IMR-90 (cell line): Measurements from ENCODE around the gene BMP2K. TPM values are rescaled to one million over a fixed set of nuclear protein-coding genes. Genes with fewer than 3 reads are reported as not detected.

ENCODE experiments used
- ATAC-seq: fragments of 200-7000 bp; cut with Tn5 transposase; 2 replicates; pipeline ENCODE4 v1.9.1; 2020; ENCODE audit warnings: low read depth, mild to moderate bottlenecking, moderate library complexity
- BruUV-seq: library from RNA; stranded (reverse); fragments of 400-500 nt; replicated peaks from 2 replicates; lab custom pipeline; 2021; lab: Mats Ljungman, UMichigan
- CTCF ChIA-PET: fragments of 300-600 bp; formaldehyde crosslinking; extraction: SDS; loops from one replicate; lab custom pipeline; 2021; ENCODE audit warnings: antibody characterized with exemption; lab: Yijun Ruan, JAX
- POLR2A ChIA-PET: fragments of 300-600 bp; sonication (Branson Sonifier 250); formaldehyde crosslinking; loops from one replicate; lab custom pipeline; 2022; ENCODE audit warnings: antibody characterized with exemption; ENCODE audit not compliant: unreplicated experiment; lab: Charles Lee
- DNase-seq: peaks from one replicate; pipeline ENCODE4 v3.0.0; 2013
- H2AFZ ChIP-seq: replicated peaks from 2 replicates; pipeline ENCODE3; 2013; ENCODE audit warnings: low read length, mild to moderate bottlenecking; ENCODE audit not compliant: poor library complexity
- H2AK5ac ChIP-seq: 2 replicates; pipeline ENCODE4 v1.6.1; 2013; ENCODE audit warnings: low read depth, low read length, inconsistent platforms
- H2AK9ac ChIP-seq: replicated peaks from 2 replicates; pipeline ENCODE3; 2013; ENCODE audit warnings: mild to moderate bottlenecking, low read depth, low read length, moderate library complexity; ENCODE audit not compliant: poor library complexity
- H2BK120ac ChIP-seq: 2 replicates; pipeline ENCODE4 v1.6.1; 2013; ENCODE audit warnings: low read depth, low read length, inconsistent platforms
- H2BK15ac ChIP-seq: 3 replicates; pipeline ENCODE4 v1.6.1; 2013; ENCODE audit warnings: low read depth, low read length, inconsistent platforms
- H2BK20ac ChIP-seq: 2 replicates; pipeline ENCODE4 v1.6.1; 2013; ENCODE audit warnings: low read depth, mild to moderate bottlenecking, inconsistent platforms, low read length, moderate library complexity
- H2BK5ac ChIP-seq: 2 replicates; pipeline ENCODE4 v1.6.1; 2013; ENCODE audit warnings: mild to moderate bottlenecking, low read depth, low read length, inconsistent platforms; ENCODE audit not compliant: poor library complexity, severe bottlenecking
- H3K14ac ChIP-seq: replicated peaks from 2 replicates; pipeline ENCODE4 v1.6.1; 2013; ENCODE audit warnings: low read depth, low read length, inconsistent platforms
- H3K18ac ChIP-seq: 2 replicates; pipeline ENCODE4 v1.6.1; 2013; ENCODE audit warnings: low read depth, low read length, control low read depth
- H3K23ac ChIP-seq: 2 replicates; pipeline ENCODE4 v1.6.1; 2013; ENCODE audit warnings: low read depth, low read length, inconsistent platforms
- H3K27ac ChIP-seq: 2 replicates; pipeline ENCODE4 v1.5.1; 2013; ENCODE audit warnings: mild to moderate bottlenecking, control low read depth, low read length; ENCODE audit not compliant: insufficient read depth
- H3K27me3 ChIP-seq: 2 replicates; pipeline ENCODE4 v1.6.1; 2013; ENCODE audit warnings: low read length; ENCODE audit not compliant: control insufficient read depth, insufficient read depth
- H3K36me3 ChIP-seq: 2 replicates; pipeline ENCODE4 v1.6.1; 2013; ENCODE audit warnings: low read length, mixed read lengths; ENCODE audit not compliant: control insufficient read depth, insufficient read depth
- H3K4ac ChIP-seq: 2 replicates; pipeline ENCODE4 v1.6.1; 2013; ENCODE audit warnings: low read depth, low read length, inconsistent platforms
- H3K4me1 ChIP-seq: 2 replicates; pipeline ENCODE4 v1.6.1; 2013; ENCODE audit warnings: low read length, mixed read lengths; ENCODE audit not compliant: control insufficient read depth, insufficient read depth
- H3K4me2 ChIP-seq: 2 replicates; pipeline ENCODE4 v1.6.1; 2013; ENCODE audit warnings: low read depth, mild to moderate bottlenecking, control low read depth, low read length, moderate library complexity
- H3K4me3 ChIP-seq: 2 replicates; pipeline ENCODE4 v1.5.1; 2013; ENCODE audit warnings: low read depth, mild to moderate bottlenecking, control low read depth, low read length, moderate library complexity; ENCODE audit not compliant: insufficient read depth
- H3K56ac ChIP-seq: 2 replicates; pipeline ENCODE4 v1.6.1; 2013; ENCODE audit warnings: low read length, inconsistent platforms; ENCODE audit not compliant: insufficient read depth; ENCODE audit errors: extremely low read depth
- H3K79me1 ChIP-seq, 2 experiments: 2 replicates each; pipeline ENCODE4 v1.6.1; 2013; ENCODE audit warnings: low read length in 2 of 2, inconsistent platforms in 1 of 2, low read depth in 1 of 2
- H3K9ac ChIP-seq: 2 replicates; pipeline ENCODE4 v1.6.1; 2013; ENCODE audit warnings: low read depth, low read length, control low read depth
- H3K9me1 ChIP-seq: 2 replicates; pipeline ENCODE4 v1.6.1; 2013; ENCODE audit warnings: low read length, inconsistent platforms; ENCODE audit not compliant: insufficient read depth
- H3K9me3 ChIP-seq: 2 replicates; pipeline ENCODE4 v1.6.1; 2013; ENCODE audit warnings: low read length; ENCODE audit not compliant: control insufficient read depth, insufficient read depth
- H4K20me1 ChIP-seq: 2 replicates; pipeline ENCODE4 v1.6.1; 2013; ENCODE audit warnings: low read length, inconsistent platforms; ENCODE audit not compliant: insufficient read depth
- H4K5ac ChIP-seq: 2 replicates; pipeline ENCODE4 v1.6.1; 2013; ENCODE audit warnings: mild to moderate bottlenecking, low read depth, low read length, control low read depth
- H4K8ac ChIP-seq, 2 experiments: 2 replicates each; pipeline ENCODE4 v1.6.1; 2013; ENCODE audit warnings: low read depth in 2 of 2, low read length in 2 of 2, control low read depth in 1 of 2, inconsistent platforms in 1 of 2
- H4K91ac ChIP-seq: 2 replicates; pipeline ENCODE4 v1.6.1; 2013; ENCODE audit warnings: low read depth, low read length, inconsistent platforms; ENCODE audit not compliant: insufficient read depth
- BHLHE40 ChIP-seq: fragments of 150-350 bp; IDR thresholded peaks from 2 replicates; pipeline ENCODE4 v1.6.1; 2016; ENCODE audit warnings: mild to moderate bottlenecking, low read depth, low read length
- CHD1 ChIP-seq: IDR thresholded peaks from 2 replicates; pipeline ENCODE4 v1.6.1; 2012; ENCODE audit warnings: low read depth, low read length, improper control_type of control experiment
- MAFK ChIP-seq: IDR thresholded peaks from 2 replicates; pipeline ENCODE4 v1.6.1; 2012; ENCODE audit warnings: low read depth, low read length, improper control_type of control experiment
- NFE2L2 ChIP-seq: fragments of 150-350 bp; IDR thresholded peaks from 2 replicates; pipeline ENCODE4 v1.6.1; 2016; ENCODE audit warnings: low read depth, mild to moderate bottlenecking, low read length
- WGBS, 2 experiments: methylation state at CpG; one replicate each; pipeline versions ENCODE4 v1.1.5 to v1.1.7; 2013; ENCODE audit warnings: missing lambda C conversion rate in 2 of 2; ENCODE audit not compliant: insufficient read length in 1 of 2; ENCODE audit errors: extremely low coverage in 2 of 2; 5-methylcytosine and 5-hydroxymethylcytosine counted together
- dilution Hi-C: fragments of 300-500 bp; cut with HindIII; formaldehyde crosslinking; loops from one replicate; pipeline ENCODE4 v1.14.3; 2018; ENCODE audit warnings: low sequenced_read_pairs; ENCODE audit not compliant: unreplicated experiment
- in situ Hi-C: fragments of 300-500 bp; cut with MboI; formaldehyde crosslinking; loops from 3 replicates; pipeline ENCODE4 v1.14.3; 2019; ENCODE audit warnings: low sequenced_read_pairs, inconsistent platforms, mixed read lengths
- intact Hi-C: fragments of 100-400 bp; cut with micrococcal nuclease; formaldehyde crosslinking; loops from 2 replicates; pipeline ENCODE4 v1.10.0; 2022
- polyA plus RNA-seq, 3 experiments: library from polyadenylated mRNA; depleted of rRNA; stranded (reverse); fragments of >200 nt; gene quantifications; 2 replicates each; pipeline ENCODE4 v1.2.3, GENCODE V29; 2012; ENCODE audit warnings: low replicate concordance in 1 of 3
- total RNA-seq: library from RNA; depleted of rRNA; stranded (reverse); fragments of >200 nt; gene quantifications from 2 replicates; pipeline ENCODE4 v1.2.3, GENCODE V29; 2012

Gene BMP2K
- total and polyA plus RNA-seq, 2 of the 4 experiments (the other 2 are of a cell fraction) = 15.8 to 46.1 TPM

- Histone ChIP-seq H3K23ac (peak overlapping the region; percentile 30; the same call in 1 of the 2 replicates), H3K27ac (no peak overlapping the region), H2AFZ (no peak overlapping the region), H2BK120ac (peak overlapping the region; percentile 18; the same call in 1 of the 2 replicates), H3K4ac (no peak overlapping the region; the same call in 1 of the 2 replicates), H3K4me2 (peak overlapping the region; percentile 53; the same call in 1 of the 2 replicates), H2BK15ac (no peak overlapping the region), H3K9ac (no peak overlapping the region), H3K9me1 (peaks cover 11% of the 10 kb centered on the region), H3K4me3 (no peak overlapping the region), H3K79me1 (peaks cover 28 to 62% of the 10 kb centered on the region in 2 experiments), H3K4me1 (peaks cover 6% of the 10 kb centered on the region; the same call in 1 of the 2 replicates), H3K27me3 (no peaks in the 10 kb centered on the region), H2AK9ac (no peak overlapping the region), H4K20me1 (peaks cover 36% of the 10 kb centered on the region; the same call in 1 of the 2 replicates), H3K36me3 (0 out of 2 replicates have a peak, but pooled peaks cover 2% of the 10 kb centered on the region), H4K91ac (no peak overlapping the region), H3K9me3 (no peaks in the 10 kb centered on the region), H2AK5ac (no peak overlapping the region), H2BK5ac (peak overlapping the region; percentile 71), H4K8ac (no peak overlapping the region), H4K5ac (no peak overlapping the region), H3K14ac (no peak overlapping the region; the same call in 1 of the 2 replicates), H2BK20ac (no peak overlapping the region; the same call in 1 of the 2 replicates), H3K18ac (no peak overlapping the region), H3K56ac (no peak overlapping the region)
- peak; percentile 44; the same call in 1 of the 2 replicates for TF ChIP-seq MAFK
- TF ChIP-seq BHLHE40 = peak; percentile 73
- no peak for TF ChIP-seq CHD1
- TF ChIP-seq NFE2L2 = no peak
- no CpG with 5 or more reads among the region's 4 CpGs for WGBS, 2 experiments
- ATAC-seq (peak; percentile 91), DNase-seq (peak; percentile 90)
- intact Hi-C loops = no loop called here
- dilution Hi-C loops = no loop called here
- CTCF ChIA-PET = no interaction called here
- BruUV-seq = no TSS peak
- in situ Hi-C loops = no loop called here
- POLR2A ChIA-PET = interaction anchor here (0.5 kb wide), 1 partner anchor 768 kb away, joined by 3 read pairs; no protein-coding TSS in a partner anchor
Observed at GRCh38 chr4:78784236-78784865, 8.2 kb downstream of the BMP2K start.
